22Rv1 (cell line): ENCODE measurements around the gene RARA.

Source experiments
- H3K27ac ChIP-seq: fragments of 450-650 bp; 2 replicates; pipeline ENCODE4 v1.5.1; 2017
- CTCF ChIP-seq: fragments of 450-650 bp; IDR thresholded peaks from 2 replicates; pipeline ENCODE4 v1.5.1; 2017; ENCODE audit warnings: mild to moderate bottlenecking
- ZFX ChIP-seq: fragments of 450-650 bp; IDR thresholded peaks from 2 replicates; pipeline ENCODE4 v1.6.1; 2017; ENCODE audit warnings: antibody characterized with exemption, borderline replicate concordance

RARA gene

DNA sequence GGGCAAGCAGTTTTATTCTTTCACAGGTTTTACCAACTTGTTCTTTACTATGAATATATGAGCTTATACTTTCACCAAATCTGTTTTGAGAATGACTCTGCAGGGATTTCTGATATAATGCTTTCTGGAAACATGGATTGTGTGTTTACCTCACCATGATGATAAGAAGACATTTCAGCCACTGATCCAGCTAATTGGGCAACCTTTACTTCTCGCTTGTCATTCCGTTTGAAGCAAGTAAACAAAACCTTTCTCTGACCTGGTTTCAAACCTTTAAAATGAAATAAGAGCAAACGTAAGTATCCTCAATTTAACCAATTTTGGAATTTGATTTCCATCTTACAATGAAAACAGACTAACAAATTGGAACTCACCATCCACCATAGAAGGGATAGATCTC is 95.0 kb downstream of the RARA start:
- TF ChIP-seq ZFX (no peak), CTCF (no peak)
- H3K27ac ChIP-seq = no peak overlapping the region
